CD4-positive, alpha-beta T cell treated with Interferon alpha-2 for 1 hour (primary cell): Measurements from ENCODE around the gene POU2AF1.
"Not testable (repeated sequence)": the region's sequence is repeated elsewhere in the genome, so short reads cannot be mapped to it uniquely, and the experiment has no call there.

ENCODE experiments used
- DNase-seq, 2 donors: peaks; one replicate each; pipeline ENCODE4 v3.0.0-alpha.2; 2020 to 2022

POU2AF1 gene

DNA sequence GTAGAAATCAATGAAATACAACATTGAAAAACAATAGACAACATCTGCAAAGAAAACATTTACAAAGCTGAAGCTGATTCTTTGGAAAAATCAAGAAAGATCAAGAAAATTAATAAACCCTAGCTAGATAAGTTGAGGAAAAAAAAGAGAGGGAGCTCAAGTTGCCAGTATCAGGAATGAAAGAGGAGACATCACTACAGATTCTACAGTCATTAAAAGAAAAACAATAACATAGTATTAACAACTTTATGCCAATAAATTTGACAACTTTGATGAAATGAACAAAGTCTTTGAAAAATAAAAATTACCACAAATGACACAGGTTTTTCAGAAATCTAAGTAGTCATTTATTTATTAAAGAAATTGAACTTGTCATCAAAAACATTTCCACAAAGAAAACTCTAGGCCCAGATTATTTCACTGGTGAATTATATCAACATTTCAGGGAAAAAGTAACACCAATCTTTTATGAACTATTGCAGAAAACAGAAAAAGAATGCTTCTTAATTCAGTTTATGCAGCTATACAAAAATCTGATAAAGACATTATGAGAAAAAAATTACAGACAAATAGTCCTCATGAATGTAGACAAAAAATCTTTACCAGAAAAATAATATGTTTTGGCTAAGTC is 39.2 kb downstream of the POU2AF1 start:
- DNase-seq, result no peak

DNA sequence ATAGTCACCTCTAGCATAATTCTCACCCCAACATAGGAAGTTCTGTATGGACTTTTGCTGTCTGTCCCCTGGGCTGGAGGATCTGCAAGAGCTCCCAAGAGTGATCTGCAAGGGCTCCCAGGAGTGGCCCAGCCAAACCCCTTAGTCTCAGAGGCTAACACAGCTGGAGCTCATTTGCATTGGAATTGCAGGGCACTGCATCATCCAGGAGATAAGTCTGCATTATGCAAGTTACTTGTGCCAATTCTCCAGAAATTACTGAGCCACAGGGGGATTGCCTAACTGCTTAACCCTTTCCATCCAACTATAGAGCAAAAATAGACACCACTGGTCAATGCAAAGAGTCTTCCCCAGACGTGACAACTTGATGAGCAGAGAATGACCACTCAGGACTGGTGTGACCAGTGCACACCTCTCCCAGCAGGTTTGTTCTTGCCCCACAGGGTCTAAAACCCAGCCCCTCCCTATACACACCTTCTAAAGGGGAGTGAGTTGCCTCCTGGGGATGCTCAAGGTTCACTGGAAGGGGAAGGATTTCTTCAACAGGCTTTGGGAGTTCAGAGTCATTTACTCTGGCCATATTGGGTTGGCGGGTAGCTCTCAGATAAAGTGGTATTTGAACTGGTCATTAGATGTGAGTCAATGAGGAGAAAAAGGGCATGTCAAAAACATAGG is 42.4 kb downstream of the POU2AF1 start:
- DNase-seq, result no peak

DNA sequence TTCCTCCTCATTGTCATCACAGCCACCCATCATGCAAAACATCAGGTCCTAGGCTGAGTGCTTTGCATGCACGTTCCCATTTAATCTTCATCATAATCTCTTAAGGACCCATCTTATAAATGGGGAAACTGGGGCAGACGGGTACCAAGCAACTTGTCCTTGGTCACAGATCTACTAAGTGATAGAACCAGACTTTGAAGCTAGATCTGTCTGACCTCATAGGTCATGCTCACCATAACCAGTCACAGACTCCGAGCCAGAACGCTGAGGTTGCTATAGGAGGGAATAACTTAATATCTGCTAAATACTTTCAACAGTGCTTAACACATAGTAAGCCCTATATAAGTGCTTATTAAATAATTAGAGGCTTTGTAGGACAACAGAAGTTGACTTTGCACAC is 43.0 kb downstream of the POU2AF1 start:
- no peak for DNase-seq

DNA sequence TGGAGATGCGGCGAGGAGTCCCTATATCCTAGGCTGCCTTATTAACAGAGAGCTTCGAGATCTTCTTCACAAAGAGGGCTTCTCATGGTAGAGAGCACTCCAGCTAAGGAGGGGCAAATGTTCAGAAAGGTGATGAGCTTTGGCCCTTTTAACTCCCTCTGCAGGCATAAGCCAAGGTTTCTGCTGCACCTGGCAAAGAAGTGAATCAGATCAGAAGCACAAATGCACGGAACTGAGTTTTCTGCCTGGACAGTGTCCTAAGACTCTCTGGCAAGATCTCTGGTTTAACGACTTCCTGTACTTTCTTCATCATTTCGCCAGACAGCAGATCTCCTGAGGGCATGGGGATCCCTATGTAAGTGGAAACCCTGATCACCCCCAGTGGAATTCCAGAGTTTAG is 43.5 kb downstream of the POU2AF1 start:
- DNase-seq, result no peak

DNA sequence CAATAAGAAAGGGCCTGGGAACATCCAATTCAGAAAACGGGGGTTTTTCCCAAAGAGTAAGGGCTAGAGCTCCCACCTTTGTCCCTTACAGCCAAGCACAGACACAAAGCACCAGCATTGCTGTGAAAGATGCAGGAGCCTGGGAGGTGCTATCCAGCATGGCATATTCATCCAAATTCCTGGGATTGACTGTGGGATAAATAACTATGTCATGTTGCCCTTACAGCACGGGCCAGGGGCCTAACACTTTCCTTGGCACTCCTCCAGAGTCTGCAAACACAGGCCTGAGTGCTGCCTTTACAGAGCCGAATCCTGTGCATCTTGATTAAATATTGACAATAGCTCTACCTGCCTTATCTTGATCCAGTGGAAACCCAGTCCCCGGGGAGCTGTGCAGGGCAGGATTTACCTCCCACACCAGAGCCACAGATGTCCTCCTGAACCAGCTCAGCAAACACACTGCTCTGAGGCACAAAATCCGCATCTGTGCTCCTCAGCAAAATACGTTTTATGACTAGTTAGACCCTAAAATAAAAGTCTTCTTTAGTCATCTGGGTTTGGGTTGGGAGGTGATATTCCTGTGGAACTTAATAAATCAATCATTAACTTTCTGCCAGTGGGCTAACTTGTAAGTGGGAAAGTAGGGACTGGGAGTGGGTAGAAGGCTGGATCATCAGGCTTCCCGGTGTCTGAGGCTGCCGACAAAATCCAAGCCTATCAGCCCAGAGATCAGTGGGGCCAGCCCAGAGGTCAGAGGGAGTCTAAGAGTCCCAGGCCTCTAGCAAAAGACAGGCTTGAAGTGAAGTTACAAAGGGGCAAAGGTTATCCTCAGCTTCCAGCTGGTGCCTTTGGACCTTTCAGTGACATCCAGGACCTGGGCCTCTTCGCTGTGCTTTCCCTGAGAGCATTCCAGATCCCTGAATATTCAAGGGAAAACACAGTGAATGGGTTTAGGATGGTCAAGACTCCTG is 44.3 kb downstream of the POU2AF1 start:
- DNase-seq, result no peak

DNA sequence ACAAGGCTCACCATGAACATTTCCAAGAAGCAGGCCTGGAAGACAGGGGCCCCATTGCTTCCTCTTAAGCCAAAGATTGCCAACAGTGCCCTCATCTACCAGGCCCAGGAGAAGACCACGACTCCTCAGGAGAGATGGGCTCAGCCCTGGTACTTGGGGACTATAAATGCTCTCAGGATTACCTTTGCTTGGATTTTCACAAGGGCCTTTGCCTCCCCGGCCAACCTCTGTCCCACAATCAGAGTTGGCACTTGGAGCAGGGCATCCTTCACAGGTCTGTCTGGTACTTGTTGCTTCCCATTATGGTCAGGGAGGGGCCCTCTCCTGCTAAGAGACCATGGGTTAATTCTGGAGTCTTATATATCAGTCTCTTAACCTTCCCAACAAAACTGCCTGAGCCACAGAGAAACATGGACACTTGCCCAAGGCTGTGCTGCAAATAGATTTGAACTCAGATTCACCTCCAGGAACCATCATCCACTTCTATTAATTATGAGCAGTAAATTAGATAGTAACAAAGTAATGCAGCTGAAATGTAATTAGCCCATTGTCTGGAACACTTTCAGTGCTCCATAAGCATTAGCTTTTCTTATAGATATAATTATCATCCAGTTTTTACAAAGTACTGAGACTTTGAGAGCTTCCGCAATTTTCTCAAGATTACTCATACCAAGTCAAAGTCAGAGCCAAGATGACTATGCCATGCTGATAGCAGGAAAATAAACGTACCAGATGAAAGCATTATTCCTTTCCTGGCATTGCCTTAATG is 47.2 kb downstream of the POU2AF1 start:
- no peak for DNase-seq

DNA sequence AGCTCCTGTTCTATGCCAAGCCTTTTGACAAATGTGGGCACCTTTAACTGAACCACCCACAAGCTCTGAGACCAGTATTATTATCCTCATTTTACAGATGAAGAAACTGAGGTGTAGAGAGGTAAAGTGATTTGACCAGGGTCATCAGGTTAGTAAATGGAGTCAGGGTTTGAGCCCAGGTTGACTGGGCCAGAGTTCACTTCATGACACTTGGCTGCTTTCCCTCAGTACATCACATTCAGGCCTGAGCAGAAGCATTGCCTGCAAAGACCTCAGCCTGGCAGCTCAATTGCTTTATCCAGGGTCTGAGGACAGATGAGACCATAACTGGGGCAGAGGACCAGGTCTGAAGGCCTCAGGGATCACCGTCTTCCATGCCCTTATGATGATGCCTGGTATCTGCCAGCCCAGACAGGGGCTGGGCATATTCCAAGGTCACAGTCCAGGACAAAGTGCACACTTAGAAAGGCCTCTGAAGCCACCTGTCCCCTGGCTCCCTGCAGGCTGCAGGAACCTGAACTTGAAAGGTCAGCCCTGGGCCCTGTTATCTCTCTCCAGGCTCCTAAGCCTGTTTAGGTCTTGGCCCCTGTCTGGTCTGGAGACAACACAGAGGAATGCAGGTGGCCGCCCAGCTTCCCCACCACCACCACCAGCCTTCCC is 48.7 kb downstream of the POU2AF1 start:
- no peak for DNase-seq

DNA sequence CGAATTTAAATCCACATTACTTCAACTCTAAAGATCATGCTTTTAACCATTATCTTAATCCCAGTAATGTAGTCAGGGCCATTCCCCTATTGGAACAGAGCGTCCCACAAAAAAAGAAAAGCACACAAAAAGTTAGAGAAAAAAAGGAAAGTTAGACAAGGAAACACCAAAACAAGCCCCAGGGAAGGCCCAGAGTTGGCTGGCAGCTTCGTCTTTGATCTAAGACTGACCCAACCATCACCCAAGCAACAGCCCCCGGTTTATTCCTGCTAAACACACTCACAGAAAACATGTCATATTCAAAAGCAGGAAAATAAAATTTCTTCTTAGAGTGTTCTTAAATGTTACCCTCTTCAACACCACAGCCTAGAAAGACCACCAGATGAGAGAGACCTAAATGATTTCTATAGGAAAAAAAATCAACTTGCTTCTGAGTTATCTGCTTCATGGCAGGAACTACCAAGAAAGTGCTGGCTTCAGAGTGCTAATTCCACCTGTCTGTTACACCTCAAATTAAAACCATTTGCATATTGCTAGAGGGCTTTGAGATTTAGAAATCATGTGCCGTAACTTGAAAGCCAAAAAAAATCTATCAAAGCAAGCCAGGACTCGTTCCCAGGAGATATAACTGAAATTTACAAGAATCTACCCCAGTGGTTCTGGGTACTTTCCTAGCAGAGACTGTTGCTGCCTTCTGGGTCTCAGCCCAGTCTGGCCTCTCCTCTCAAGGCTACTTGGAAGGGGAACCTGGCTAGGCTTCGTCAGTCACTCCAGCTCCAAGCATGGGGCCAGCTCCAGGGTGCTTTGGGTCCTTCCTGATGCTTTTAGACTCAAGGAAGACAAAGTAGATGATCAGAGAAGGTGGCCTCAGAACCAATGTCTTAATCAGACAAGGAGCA is 49.5 kb downstream of the POU2AF1 start:
- no peak for DNase-seq

DNA sequence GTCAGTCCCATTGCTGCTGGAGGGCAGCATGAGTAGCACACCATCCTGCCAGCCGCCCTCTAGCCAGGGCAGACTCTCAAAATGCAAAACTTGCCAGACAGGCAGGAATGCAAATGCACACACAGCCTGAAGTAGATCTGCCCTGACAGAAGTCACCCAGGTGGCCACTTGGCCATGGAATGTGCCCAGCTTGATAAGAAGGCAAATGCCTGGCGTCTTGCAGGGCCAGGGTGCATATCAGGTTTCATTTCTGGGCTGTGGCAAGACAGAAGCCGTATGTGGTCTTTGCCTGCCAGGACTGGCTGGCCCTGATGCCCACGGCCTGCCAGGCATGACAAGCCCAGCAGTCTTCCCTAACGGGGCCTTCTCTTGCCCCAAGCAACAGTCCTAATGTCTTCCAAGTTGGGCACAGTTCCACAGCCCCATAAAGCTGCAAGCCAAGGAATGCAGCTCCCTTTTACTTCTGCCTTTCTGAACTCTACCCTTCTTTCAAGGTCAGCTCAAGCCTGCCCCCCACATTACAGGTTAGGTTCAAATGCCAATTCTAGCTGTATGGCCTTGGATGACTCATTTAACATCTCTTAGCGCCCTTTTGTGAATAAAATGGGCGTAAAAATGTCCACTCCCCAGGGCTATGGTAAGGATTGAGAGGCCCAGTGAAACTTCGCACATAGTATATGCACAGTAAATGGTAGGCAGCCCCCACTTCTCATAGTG is 51.0 kb downstream of the POU2AF1 start:
- DNase-seq, result no peak

DNA sequence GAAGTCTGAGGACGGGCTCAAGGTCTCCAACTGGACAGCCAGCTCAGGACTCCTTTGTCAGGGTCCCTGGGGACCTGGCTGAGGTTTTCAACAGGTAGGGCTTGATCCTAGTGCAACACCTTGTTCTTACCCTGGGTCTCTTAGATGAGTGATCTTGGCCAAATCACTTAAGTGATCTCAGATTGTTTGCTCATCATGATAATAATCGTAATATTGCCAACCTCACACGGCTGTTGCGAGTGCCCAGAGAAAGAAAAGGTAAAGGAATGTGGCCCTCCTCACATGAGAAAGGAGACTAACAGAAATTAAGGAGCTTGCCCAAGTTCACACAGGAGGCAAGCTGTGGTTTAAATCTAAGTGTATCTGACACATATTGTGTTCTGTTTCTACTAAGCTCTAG is 52.3 kb downstream of the POU2AF1 start:
- no peak for DNase-seq

DNA sequence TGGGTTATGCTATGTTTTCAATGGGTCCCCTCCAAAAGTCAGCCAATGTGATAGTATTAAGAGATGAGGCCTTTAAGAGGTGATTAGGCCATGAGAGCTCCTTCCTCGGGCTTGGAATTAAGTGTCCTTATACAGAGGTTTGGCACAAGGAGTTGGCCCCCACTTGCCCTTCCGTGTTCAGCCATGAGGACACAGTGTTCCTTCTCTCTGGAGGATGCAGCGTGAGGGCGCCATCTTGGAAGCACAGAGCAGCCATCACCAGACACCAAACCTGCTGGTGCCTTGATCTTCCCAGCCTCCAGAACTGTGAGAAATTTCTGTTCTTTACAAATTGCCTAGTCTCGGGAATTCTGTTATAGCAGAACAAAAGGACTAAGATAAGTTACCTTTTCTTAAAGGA is 53.8 kb downstream of the POU2AF1 start:
- no peak for DNase-seq

DNA sequence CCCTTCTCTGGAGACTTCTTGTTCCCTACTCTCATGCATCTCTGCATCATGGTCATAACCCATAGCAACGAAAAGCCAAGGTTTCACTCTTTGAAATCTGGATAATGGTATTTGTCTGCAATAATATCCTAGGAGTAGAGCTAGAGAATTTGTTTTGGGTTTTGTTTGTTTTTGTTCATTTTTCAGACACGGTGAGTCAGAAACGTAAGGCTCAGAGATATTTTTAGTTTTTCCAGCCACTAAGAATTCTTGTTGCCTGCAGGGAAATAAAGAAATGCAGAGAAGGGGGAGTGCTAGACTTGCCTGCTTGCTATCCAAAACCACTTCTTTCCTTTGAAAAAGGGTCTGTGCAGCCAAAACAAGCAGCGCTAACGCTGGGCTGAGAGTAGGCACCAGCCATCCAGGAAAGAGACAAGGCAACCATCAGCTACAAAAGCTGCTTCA is 54.8 kb downstream of the POU2AF1 start:
- no peak for DNase-seq

DNA sequence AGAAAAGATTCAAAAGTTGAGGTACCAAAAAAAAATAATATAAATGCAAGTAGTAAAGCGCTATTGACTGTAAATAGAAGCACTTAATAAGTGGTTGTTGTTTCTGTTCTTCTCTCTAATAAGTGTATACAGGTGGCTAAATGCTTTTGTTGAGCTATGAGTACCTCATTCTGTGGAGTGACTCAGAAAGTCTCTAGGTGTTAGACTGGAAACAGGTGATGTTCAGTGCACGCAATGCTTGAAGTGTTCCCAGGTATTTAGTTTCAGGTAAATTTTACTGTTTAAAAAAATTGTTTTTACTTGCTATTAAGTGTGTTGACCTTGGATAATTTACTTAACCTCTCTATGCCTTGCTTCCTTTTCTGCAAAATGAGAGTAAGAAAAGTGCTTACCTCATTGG is 56.5 kb downstream of the POU2AF1 start:
- DNase-seq, result no peak

DNA sequence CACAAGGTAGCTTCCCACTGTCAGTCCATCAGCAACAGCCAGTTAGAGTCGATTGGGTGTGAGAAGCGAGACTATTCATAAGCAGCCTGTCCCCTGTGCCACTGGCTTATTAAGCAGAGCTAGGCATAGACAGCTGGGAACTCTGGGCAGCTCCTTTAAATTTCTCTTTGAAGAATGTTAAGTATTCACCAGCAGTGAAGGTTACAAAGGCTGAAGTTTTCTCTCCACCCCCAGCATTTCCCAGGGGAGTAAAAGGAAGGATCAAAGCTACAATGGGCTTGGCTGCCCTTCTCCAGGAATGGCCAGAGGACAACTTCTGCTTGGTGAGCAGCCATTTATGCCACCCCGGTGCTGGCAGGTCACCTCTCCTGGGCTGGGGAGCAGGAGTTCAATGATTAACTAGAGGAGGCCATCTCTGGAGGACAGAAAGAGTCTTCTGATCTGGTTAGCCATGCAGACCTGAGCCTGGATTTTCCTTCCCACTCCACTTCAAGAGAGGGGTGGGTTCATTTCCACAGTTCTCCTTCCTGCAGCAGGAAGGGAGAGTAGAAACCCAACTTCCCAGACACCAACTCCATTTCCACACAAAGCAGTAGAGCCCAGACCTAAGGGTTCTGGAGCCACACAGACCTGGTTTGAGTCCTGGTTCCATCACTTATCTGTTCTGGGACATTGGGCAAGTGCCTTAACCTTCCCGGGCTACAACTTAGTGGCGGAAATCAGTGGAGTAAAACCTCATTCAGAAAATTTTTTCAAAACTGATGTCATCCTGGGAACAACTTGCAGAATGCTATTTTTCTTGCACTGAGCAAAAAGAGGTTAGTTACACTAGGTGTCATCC is 58.1 kb downstream of the POU2AF1 start:
- DNase-seq, result no peak

DNA sequence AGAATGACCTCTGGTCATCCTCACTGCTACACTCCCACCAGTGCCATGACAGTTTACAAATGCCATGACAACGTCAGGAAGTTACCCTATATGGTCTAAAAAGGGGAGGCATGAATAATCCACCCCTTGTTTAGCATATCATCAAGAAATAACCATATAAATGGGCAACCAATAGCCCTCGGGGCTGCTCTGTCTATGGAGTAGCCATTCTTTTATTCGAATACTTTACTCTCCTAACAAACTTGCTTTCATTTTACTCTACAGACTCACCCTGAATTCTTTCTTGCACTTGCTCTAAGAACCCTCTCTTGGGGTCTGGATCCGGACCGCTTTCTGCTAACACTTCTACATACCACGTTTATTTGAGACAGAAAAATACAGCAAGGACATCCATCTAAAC is 58.9 kb downstream of the POU2AF1 start:
- DNase-seq, result not testable (repeated sequence)

DNA sequence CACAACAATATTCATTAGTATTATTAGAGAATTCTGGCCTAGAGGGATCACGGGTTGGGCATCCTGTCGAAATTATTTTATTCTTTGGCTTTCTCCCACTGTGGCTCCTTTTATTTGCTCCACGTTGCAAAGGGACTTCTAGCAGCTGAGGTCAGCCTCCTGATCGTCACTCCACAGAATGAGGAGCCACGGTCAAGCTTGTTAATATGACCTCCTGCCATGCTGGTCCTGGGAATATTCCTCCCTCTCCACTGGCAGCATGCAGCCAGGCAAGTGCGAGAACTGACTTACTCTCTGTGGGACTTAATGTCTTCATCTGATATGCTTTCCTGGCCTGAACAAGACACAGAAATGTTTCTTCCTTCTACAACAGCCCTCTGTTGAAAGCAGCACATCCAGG is 59.8 kb downstream of the POU2AF1 start:
- DNase-seq, result no peak

DNA sequence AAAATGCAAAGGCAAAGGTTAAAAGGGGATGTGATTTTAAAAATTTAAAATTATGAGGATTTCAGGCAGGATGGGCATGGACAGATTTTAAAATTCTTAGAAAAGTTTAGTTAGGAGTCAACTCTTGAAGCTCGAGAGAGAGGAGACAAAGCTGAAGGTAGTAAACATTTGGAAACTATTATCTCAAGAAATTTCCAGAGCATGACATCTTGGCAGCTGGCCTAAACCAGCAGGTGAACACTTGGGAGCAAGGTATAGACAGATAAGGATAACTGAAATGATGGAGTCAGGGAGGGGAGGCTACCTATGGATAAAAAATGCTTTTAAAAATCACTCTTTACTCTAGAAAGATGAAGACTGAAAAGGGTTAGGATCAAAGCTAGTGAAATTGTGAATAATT is 67.0 kb downstream of the POU2AF1 start:
- DNase-seq, result no peak

DNA sequence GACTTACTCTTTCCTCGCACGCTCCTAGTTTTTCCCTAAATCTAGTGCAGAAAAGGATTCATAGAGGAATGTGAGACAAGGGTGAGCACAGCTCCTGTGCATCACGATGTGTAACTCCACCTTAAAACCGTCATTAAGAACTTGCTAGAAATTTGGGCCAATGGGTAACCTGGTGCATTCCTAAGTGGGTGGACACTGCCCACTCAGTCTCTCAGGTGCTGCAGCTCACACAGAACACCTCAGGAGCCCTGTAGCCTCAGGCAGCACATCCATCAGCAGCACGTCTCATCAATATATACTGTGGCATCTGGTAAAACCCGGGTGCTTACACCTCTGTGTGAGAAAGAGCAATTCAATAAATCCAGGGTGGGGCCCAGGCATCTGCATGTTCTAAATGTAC is 68.4 kb downstream of the POU2AF1 start:
- DNase-seq, result no peak

DNA sequence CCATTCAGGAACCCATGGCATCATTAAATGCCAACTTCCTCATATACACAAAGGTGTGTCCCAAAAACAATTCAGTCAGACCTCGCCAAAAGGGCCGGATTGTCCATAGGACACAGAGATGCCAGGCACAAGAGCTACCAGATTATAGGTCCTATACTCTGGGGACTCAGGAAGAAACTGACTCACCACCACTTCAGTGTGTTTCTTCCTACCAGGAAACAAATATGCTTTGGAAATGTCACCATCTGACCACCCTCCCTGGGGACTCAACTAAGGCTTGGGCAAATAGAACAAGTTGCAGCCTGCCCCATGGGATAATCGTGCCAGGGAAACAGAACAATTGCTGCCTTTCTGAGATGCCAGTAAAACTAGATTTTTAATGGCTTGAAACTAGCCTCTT is 69.0 kb downstream of the POU2AF1 start:
- DNase-seq, result no peak
